MM.1S (cell line): ENCODE measurements around the gene SIX1.

Experiments used
- DNase-seq: peaks from one replicate; pipeline ENCODE4 v3.0.0-alpha.2; 2015
- H2AFZ ChIP-seq: fragments of 300-600 bp; sonication (generic); 2 replicates; pipeline ENCODE4 v1.6.0; 2016; ENCODE audit warnings: antibody characterized with exemption, low read length
- H3F3A ChIP-seq: fragments of 300-600 bp; sonication (generic); 2 replicates; pipeline ENCODE4 v1.6.1; 2016; ENCODE audit warnings: mild to moderate bottlenecking, antibody characterized with exemption, low read length, moderate library complexity, mixed read lengths; ENCODE audit not compliant: insufficient read depth
- H3K27ac ChIP-seq: fragments of 300-600 bp; sonication (generic); 2 replicates; pipeline ENCODE4 v1.5.1; 2016; ENCODE audit warnings: mild to moderate bottlenecking, low read length
- H3K27me3 ChIP-seq: fragments of 300-600 bp; sonication (generic); replicated peaks from 2 replicates; pipeline ENCODE4 v1.6.0; 2016; ENCODE audit warnings: low read length; ENCODE audit not compliant: insufficient read depth
- H3K36me3 ChIP-seq: fragments of 300-600 bp; sonication (generic); replicated peaks from 2 replicates; pipeline ENCODE4 v1.6.1; 2016; ENCODE audit warnings: mild to moderate bottlenecking, low read length, mixed read lengths; ENCODE audit not compliant: insufficient read depth
- H3K4me1 ChIP-seq: fragments of 300-600 bp; sonication (generic); 2 replicates; pipeline ENCODE4 v1.6.1; 2016; ENCODE audit warnings: low read length, mixed read lengths
- H3K4me2 ChIP-seq: fragments of 300-600 bp; sonication (generic); 2 replicates; pipeline ENCODE4 v1.6.0; 2016; ENCODE audit warnings: low read depth, low read length
- H3K4me3 ChIP-seq: fragments of 300-600 bp; sonication (generic); 2 replicates; pipeline ENCODE4 v1.5.1; 2016; ENCODE audit warnings: low read length, mixed read lengths
- H3K79me2 ChIP-seq: fragments of 300-600 bp; sonication (generic); 2 replicates; pipeline ENCODE4 v1.6.1; 2016; ENCODE audit warnings: mixed run types, low read length, mixed read lengths
- H3K9ac ChIP-seq: fragments of 300-600 bp; sonication (generic); 2 replicates; pipeline ENCODE4 v1.6.1; 2016; ENCODE audit warnings: low read length, mixed read lengths
- H3K9me2 ChIP-seq: fragments of 300-600 bp; sonication (generic); replicated peaks from 2 replicates; pipeline ENCODE4 v1.6.1; 2016; ENCODE audit warnings: mild to moderate bottlenecking, low read length, mixed read lengths; ENCODE audit not compliant: insufficient read depth
- H3K9me3 ChIP-seq: fragments of 300-600 bp; sonication (generic); replicated peaks from 2 replicates; pipeline ENCODE4 v1.6.1; 2016; ENCODE audit warnings: mild to moderate bottlenecking, low read length, mixed read lengths; ENCODE audit not compliant: insufficient read depth
- H4K20me1 ChIP-seq: fragments of 300-600 bp; sonication (generic); 2 replicates; pipeline ENCODE4 v1.6.1; 2016; ENCODE audit warnings: mild to moderate bottlenecking, low read length, moderate library complexity, mixed read lengths; ENCODE audit not compliant: insufficient read depth
- CTCF ChIP-seq: fragments of 300-600 bp; sonication (generic); IDR thresholded peaks from 2 replicates; pipeline ENCODE4 v1.5.1; 2016; ENCODE audit warnings: antibody characterized with exemption, low read length, mixed read lengths
- EZH2 ChIP-seq: fragments of 300-600 bp; sonication (generic); optimal IDR thresholded peaks from 2 replicates; pipeline ENCODE3; 2017; ENCODE audit warnings: low read depth, mild to moderate bottlenecking, antibody characterized with exemption, low read length, mixed read lengths
- EZH2phosphoT487 ChIP-seq: fragments of 300-600 bp; sonication (generic); IDR thresholded peaks from 2 replicates; pipeline ENCODE4 v1.6.1; 2018; ENCODE audit warnings: antibody characterized with exemption, low read length

SIX1 gene

GRCh38 chr14:60653701-60654161 is 4.5 kb upstream of the SIX1 start:
- Histone ChIP-seq H3F3A (no peaks in the 10 kb centered on the region), H3K9ac (no peak overlapping the region), H4K20me1 (no peaks in the 10 kb centered on the region), H2AFZ (no peak overlapping the region), H3K36me3 (no peaks in the 10 kb centered on the region), H3K79me2 (no peaks in the 10 kb centered on the region), H3K27ac (no peak overlapping the region), H3K9me2 (no peaks in the 10 kb centered on the region), H3K4me2 (no peak overlapping the region), H3K9me3 (no peaks in the 10 kb centered on the region), H3K4me3 (no peak overlapping the region), H3K4me1 (no peaks in the 10 kb centered on the region), H3K27me3 (peaks cover 31% of the 10 kb centered on the region)
- TF ChIP-seq CTCF (no peak), EZH2phosphoT487 (no peak), EZH2 (no peak)
- DNase-seq, result no peak

GRCh38 chr14:60652674-60653651 is 3.7 kb upstream of the SIX1 start:
- H3F3A ChIP-seq, result no peaks in the 10 kb centered on the region
- no peaks in the 10 kb centered on the region for H3K9me2 ChIP-seq
- H3K27ac ChIP-seq, result no peak overlapping the region
- H3K36me3 ChIP-seq, result no peaks in the 10 kb centered on the region
- no peak overlapping the region for H3K9ac ChIP-seq
- H3K9me3 ChIP-seq, result no peaks in the 10 kb centered on the region
- H2AFZ ChIP-seq, result no peak overlapping the region
- no peaks in the 10 kb centered on the region for H3K79me2 ChIP-seq
- H3K4me2 ChIP-seq, result no peak overlapping the region
- H3K4me1 ChIP-seq, result no peaks in the 10 kb centered on the region
- DNase-seq, result no peak
- TF ChIP-seq EZH2 (no peak), EZH2phosphoT487 (no peak), CTCF (no peak)
- no peak overlapping the region for H3K4me3 ChIP-seq
- H3K27me3 ChIP-seq, result peaks cover 31% of the 10 kb centered on the region
- H4K20me1 ChIP-seq, result no peaks in the 10 kb centered on the region

GRCh38 chr14:60651796-60652673 is 2.8 kb upstream of the SIX1 start:
- no peaks in the 10 kb centered on the region for H3K4me1 ChIP-seq
- no peak overlapping the region for H3K27ac ChIP-seq
- H3K4me2 ChIP-seq, result no peak overlapping the region
- DNase-seq, result no peak
- no peak overlapping the region for H3K9ac ChIP-seq
- TF ChIP-seq CTCF, result no peak
- TF ChIP-seq EZH2phosphoT487, result no peak
- no peak for TF ChIP-seq EZH2
- no peaks in the 10 kb centered on the region for H4K20me1 ChIP-seq
- H3K9me3 ChIP-seq, result no peaks in the 10 kb centered on the region
- no peaks in the 10 kb centered on the region for H3K36me3 ChIP-seq
- H2AFZ ChIP-seq, result no peak overlapping the region
- no peaks in the 10 kb centered on the region for H3K9me2 ChIP-seq
- H3K79me2 ChIP-seq, result no peaks in the 10 kb centered on the region
- H3K27me3 ChIP-seq, result peaks cover 31% of the 10 kb centered on the region
- H3K4me3 ChIP-seq, result no peak overlapping the region
- no peaks in the 10 kb centered on the region for H3F3A ChIP-seq
